HG02610 (cell line): ENCODE measurements around the gene EPM2AIP1.
"Not testable (repeated sequence)": the region's sequence is repeated elsewhere in the genome, so short reads cannot be mapped to it uniquely, and the experiment has no call there.

Experiments
- ATAC-seq: cut with Tn5 transposase; IDR thresholded peaks from one replicate; pipeline ENCODE4 v1.9.1; 2021; ENCODE audit warnings: mild to moderate bottlenecking, moderate library complexity; ENCODE audit not compliant: unreplicated experiment

Gene EPM2AIP1

GRCh38 chr3:36954452-36955134, 38.3 kb downstream of the EPM2AIP1 start:
- ATAC-seq = no peak

- ATAC-seq = not testable (repeated sequence)
Measured at GRCh38 chr3:36947814-36948213, 45.1 kb downstream of the EPM2AIP1 start.

DNA sequence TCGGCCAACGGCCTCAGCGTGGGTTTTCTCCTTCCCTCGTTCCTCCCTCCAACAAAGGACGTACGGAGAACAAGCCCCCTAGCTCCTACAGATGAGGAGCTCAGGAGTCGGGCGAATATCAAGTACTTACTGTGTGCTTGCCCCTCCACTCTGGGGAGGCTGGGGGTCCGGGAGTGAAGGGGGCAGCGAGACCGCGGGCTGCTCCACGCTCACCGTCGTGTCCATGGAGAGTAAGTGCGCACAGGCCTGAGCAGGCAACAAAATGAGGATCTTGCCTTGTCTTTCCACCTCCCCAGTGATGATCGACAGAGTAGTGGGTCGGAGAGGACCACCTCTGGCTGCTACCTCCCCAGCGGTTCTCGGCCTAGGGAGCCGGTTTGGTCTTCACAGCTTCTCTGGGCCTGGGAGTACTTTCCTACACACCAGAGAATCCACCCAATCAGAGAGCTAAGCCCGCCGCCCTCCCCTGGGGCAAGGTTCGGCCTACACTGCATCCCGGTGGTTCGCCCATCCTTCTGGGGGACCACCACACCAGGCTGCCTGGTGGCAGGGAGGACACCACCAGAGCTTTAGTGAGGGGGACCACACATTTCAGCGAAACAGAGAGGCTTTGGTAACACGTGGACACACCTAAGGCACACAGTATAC, 47.5 kb downstream of the EPM2AIP1 start:
- ATAC-seq = no peak

- ATAC-seq = peak; percentile 71
Measured at GRCh38 chr3:36944641-36945270, 48.2 kb downstream of the EPM2AIP1 start, which contains the start of gene TRANK1. TSS of gene TRANK1 (minus strand) at chr3:36945054. CDS start at chr3:36944809, 245 bp downstream.

GRCh38 chr3:36944012-36944640, 48.8 kb downstream of the EPM2AIP1 start:
- peak; percentile 49 for ATAC-seq

- no peak for ATAC-seq
Measured at GRCh38 chr3:36943601-36944000, 49.3 kb downstream of the EPM2AIP1 start.

DNA sequence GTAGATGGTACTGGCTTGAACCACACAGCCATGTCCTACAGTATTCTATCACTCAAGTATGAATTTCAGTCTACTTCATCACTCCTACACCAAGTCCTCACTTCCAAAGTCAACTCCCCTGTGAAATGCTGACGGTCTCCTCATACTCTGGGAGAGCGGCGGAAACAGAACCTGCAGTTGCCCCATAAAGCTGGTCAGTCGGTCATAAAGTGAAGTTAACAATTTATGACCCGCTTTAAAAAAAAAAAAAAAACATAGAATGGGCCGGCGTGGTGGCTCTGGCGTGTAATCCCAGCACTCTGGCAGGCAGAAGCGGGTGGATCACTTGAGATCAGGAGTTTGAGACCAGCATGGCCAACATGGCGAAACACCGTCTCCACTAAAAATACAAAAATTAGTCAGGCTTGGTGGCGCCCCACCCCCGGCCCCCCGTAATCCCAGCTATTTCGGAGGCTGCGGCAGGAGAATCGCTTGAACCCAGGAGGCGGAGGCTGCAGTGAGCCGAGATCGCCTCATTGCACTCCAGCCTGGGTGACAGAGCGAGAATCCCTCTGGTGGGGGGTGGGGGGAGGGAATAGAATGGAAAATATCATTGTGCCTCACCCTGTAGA, 50.2 kb downstream of the EPM2AIP1 start:
- ATAC-seq = no peak

- ATAC-seq = no peak
Measured at GRCh38 chr3:36941658-36942057, 51.3 kb downstream of the EPM2AIP1 start.

DNA sequence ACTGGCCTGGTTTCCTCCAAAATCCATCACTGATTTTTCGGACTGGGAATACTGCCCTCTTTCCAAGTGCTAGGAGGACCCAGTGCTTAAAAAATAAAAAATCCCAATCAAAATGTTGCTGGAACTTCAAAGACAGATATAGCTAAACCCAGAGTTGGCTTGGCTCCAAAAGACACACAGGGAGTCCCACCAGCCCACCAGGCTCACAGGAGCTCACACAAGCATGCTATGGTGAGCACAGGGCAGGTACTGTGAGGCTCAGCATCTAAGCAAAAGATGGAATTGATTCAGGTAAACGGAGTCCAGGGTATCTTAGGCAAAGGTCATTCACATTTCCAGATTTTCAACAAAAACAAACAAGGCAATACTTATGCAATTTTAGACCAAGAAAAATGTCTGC, 51.8 kb downstream of the EPM2AIP1 start:
- ATAC-seq = no peak

- no peak for ATAC-seq
Measured at GRCh38 chr3:36937492-36937891, 55.4 kb downstream of the EPM2AIP1 start.
